Left hindlimb (tissue), 1 donor: ENCODE data around the gene BCAR3.
A peak's percentile ranks its signal among the peaks of the same experiment; 100 is the strongest.
"Not testable (repeated sequence)": the region's sequence is repeated elsewhere in the genome, so short reads cannot be mapped to it uniquely, and the experiment has no call there.

Experiments
- DNase-seq: peaks from one replicate; pipeline ENCODE4 v3.0.0-alpha.2; 2018

BCAR3 gene

DNA sequence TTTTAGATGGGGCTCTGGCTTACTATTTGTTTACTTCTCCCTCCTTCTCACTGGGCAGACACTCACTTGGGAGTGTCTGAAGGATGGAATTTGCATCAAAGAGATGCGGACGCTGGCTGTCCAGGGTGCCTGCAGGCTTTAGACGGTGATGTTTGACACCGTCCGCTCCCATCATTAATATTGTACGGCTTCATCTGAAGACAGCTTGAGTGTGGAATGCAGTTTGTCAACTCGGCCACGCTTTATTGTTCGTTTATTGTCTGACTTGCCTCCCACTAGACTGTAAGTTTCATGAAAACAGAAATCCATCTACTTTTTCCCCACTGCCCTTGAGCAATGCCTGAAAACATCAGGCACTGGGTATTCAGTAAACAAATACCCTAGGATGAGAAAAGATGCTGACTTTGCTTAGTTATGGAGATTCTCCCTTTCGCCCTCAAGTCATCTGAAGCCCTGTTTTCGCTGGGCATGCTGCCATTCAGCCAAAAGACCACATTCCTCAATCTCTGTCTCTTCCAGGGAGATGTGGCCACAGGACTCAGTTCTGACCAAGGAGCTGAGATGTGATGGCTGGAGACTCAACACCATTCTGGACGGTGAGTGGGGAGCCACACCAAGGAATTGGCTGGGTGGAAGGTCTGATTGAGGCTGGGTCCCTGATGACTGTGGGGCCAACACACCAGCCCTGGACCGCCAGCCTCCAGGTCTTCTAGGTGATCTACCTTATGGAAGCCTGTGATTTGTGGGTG, 87.6 kb downstream of the BCAR3 start:
- DNase-seq, result no peak

DNA sequence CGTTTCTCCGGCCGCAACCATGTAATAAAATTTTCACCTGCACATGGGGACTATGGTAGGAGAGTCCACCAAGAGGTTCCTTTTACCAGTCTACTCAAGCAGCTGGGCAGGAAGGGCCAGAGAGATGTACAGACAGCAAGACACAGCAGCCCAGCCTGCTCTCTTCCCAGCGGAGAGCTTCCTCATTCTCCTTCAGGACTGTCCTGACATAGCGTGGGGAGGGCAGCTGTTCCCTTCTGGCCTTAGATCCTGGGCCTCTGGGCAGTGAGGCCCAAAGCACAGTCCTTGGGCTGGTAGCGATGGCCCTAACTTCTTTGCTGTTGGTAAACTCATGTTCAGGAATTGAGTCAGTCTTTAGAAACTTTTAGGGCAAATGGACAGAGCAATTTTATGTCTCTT, 89.1 kb downstream of the BCAR3 start:
- no peak for DNase-seq

DNA sequence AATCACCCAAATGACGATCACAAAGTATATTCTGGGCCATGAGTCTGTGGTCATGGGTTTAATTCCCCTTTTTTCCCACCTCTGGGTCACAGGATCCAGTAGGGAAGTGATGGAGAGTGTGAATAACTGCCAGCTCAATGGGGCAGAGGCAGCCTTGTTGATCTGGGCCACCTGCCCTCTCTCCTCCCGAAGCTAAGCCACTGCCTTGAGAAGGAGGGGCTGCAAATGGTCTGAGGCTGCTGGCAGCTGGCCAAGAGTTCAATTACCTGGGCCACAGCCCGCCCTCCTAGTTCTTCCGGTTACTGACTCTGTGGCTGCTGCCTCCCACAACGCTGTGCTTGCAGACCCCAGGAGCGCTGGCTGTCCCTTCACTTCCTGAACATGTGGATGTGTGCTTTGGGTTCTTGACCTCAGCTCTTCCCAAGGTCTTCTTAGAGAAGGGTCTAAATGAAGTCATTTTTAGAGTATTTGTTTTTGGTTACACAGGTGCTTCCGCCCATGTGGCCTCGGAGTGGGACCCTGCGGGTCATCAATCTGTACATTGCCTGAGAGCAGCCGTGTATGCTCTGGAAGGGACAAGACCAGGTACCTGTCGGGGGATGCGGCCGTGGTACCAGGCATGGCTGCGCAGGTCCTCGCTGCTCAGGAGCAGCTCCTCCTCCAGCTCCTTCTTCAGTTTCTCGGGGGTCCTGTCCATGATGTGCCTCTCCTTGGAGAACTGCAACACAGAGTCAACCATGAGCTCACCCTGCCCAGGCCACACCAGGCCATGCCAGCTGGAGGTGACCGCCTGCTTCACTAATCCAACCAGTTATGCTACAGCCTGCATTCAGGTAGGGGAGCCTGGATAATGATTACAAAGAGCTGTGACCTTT, 89.7 kb downstream of the BCAR3 start:
- peak; percentile 55 for DNase-seq

- not testable (repeated sequence) for DNase-seq
These were observed 90.4 kb downstream of the BCAR3 start for GRCh38 chr1:93591291-93591675.

- no peak for DNase-seq
These were observed 92.7 kb downstream of the BCAR3 start for GRCh38 chr1:93588955-93589354.

- DNase-seq, result no peak
These were observed 93.4 kb downstream of the BCAR3 start for GRCh38 chr1:93588206-93588605.

- DNase-seq, result no peak
These were observed 94.3 kb downstream of the BCAR3 start for GRCh38 chr1:93587354-93587753.

- peak; percentile 62 for DNase-seq
These were observed 96.3 kb downstream of the BCAR3 start for GRCh38 chr1:93585059-93585966.

DNA sequence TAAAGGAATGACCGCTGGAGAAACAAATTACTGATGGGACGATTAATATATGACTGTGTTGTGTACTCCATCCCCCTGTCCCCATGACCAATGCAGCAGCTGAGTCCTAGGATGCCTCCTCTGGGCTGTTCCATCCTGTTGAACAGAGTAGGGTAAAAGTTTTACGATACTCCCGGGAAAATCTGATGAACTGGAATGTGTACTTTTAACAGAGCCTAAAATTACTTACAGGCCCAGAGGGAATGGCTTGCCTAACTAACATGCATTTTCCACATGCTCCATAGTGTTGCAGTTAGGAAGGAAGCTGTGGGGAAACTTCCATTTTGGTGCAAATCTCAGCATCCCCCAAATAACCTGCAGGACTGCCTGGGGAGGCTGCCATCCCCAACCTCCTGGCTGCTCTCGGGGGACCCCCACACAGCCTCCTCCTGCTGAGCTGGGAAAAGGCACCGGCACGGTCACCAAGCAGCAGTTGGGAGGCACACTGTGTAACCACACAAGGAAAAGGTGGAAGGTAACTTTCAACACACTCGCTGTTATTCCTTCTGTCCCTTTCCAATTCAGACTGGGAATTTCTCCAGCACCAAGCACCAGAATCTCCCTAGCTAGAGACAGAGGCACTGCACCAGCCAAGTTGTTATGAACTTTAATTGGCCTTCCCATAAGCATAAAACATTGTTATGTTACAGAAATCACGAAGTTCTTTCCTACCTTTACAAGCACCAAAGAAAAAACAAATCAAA, 97.2 kb downstream of the BCAR3 start:
- no peak for DNase-seq

- DNase-seq, result no peak
These were observed 99.5 kb downstream of the BCAR3 start for GRCh38 chr1:93581917-93582850.

DNA sequence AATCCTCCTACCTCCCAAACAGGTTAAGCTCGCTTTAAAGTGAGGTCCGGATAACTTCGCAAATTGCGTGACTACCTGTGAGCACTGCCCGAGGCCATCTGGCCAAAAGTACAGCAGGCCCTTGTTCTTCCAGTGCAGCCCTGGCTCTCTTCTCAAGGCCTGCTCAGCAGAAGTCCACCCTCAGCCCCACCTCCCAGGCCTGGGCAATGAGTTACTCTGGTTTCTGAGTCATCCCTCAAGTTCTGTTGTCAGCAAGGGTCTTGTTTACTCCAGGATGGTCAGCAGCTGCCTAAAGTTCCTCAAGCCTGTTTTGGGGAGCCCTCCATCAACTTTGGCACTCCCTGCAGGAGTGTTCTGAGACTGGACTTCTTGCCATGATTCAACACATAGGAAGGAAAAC, 101.7 kb downstream of the BCAR3 start:
- no peak for DNase-seq

DNA sequence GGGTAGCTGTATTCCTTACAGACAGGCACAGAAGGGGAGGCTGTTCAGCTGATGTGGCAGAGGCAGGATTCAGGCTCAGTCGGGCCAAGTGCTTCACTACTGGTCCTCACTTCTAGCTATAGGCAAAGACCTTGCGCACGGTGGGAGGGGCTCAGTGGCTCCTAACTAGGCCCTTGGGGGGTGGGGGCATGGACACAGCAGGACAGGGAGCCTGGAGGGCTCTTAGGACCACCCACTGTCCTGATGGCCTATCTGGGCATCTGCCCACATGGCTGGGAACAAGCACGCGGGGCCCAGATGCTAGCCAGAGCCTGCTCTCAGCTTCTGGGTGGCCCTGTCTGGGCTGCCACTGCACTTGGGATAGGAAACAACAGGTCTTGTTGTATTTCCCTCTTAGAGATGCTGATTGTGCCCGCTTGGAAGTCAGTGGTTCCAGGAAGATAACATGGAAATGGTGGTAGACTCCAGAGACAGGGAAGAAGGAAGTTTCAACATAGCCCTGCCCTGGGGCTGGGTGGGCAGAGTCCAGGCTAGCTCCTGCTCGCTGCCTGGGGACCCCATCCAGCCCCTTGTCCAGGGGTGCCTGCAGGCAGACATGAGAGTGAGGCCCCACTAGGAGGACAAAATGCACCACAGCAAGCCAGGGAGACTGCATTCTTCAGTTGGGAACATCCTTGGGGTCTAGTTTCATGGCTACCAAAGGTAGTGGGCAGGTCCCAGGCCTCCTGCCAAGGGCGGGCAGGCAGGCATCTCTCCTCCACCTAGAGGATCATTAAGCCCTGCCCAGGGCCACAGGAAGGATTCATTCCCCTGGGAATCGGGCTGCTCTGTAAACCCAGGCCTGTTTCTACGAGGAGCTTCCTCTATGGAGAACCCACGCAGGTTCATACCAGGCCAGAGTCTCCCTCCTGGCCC, 102.5 kb downstream of the BCAR3 start:
- DNase-seq, result no peak

- no peak for DNase-seq
These were observed 103.2 kb downstream of the BCAR3 start for GRCh38 chr1:93578433-93578830.

- no peak for DNase-seq
These were observed 103.9 kb downstream of the BCAR3 start for GRCh38 chr1:93577536-93578432.

GRCh38 chr1:93576746-93577145, 104.9 kb downstream of the BCAR3 start:
- no peak for DNase-seq

DNA sequence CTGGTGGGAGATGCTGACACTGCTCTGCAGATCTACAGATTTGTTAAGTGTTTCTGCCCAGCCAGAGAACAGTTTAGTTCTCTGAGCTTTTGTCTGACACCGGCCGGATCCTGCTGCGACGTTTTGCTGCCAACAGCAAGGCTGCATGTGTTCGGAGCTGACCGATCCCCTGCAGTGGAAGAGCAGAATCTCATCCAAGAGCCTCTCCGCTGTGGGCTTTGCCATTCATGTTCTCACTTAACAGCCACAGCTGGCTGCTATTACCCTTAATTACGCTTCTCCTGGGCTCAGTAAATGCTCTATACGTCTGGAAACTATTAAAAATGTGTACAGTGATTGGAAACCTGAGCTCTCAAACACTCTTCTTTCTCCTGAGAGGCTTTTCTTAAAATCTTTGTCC, 105.3 kb downstream of the BCAR3 start:
- DNase-seq, result peak; percentile 87

DNA sequence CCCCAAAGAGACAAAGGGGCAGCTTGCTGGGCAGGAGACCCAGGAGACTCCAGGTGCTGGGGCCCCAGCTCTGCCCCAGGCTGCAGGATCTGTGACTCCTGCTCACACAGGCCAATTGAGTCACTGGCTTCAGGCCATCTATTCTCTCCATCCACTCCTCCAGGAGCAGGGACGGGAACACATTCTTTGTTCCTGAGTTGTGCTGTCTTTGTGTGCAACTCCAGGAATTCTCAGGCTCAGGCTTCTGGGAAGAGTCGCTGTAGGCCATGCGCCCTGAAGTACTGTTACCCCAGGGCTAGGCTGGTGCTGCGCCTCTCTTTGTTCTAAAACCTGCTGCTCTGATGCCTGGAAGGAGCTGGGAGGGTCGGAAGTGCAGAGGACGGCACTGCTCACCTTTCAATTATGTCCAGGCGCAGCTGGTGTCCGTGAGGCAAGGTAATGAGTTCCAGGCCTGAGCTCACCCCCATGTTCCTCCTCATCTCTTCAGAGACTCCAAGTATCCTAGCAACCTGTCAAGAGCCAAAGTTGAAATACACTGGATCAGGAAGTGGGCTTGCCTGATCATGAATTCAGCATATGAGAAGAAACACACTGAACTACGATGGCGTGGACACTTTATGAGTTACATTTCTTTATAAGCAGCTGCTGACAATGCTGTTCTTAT, 105.9 kb downstream of the BCAR3 start:
- peak; percentile 61 for DNase-seq

GRCh38 chr1:93574991-93575390, 106.6 kb downstream of the BCAR3 start:
- DNase-seq, result no peak
